HG03558 (cell line): ENCODE measurements around the gene ZNF611.
"Not testable (repeated sequence)": the region's sequence is repeated elsewhere in the genome, so short reads cannot be mapped to it uniquely, and the experiment has no call there.

Experiments
- ATAC-seq: cut with Tn5 transposase; IDR thresholded peaks from one replicate; pipeline ENCODE4 v1.9.1; 2021; ENCODE audit warnings: moderate number of reproducible peaks; ENCODE audit not compliant: unreplicated experiment; ENCODE audit errors: extremely low read depth

Gene ZNF611

GRCh38 chr19:52734893-52735661, at the start of gene ZNF611:
Gene ZNF611, minus strand, starts transcription at chr19:52735044. Its CDS starts 19,150 bp downstream, at chr19:52715894.
- no peak for ATAC-seq

GRCh38 chr19:52782864-52783263, 48.0 kb upstream of the ZNF611 start:
- not testable (repeated sequence) for ATAC-seq

GRCh38 chr19:52778811-52779210, 44.0 kb upstream of the ZNF611 start:
- ATAC-seq: no peak

GRCh38 chr19:52756447-52756846, 21.6 kb upstream of the ZNF611 start:
- ATAC-seq: not testable (repeated sequence)

- no peak for ATAC-seq
Measured at GRCh38 chr19:52749780-52750179, 14.9 kb upstream of the ZNF611 start.

GRCh38 chr19:52748336-52748950, 13.6 kb upstream of the ZNF611 start:
- no peak for ATAC-seq

GRCh38 chr19:52745919-52746318, 11.1 kb upstream of the ZNF611 start:
- ATAC-seq: not testable (repeated sequence)

- no peak for ATAC-seq
Measured at GRCh38 chr19:52743091-52743490, 8.2 kb upstream of the ZNF611 start.

- ATAC-seq: no peak
Measured at GRCh38 chr19:52742516-52742915, 7.7 kb upstream of the ZNF611 start.

- ATAC-seq: no peak
Measured at GRCh38 chr19:52741951-52742485, 7.2 kb upstream of the ZNF611 start.

GRCh38 chr19:52741371-52741770, 6.5 kb upstream of the ZNF611 start:
- not testable (repeated sequence) for ATAC-seq

- no peak for ATAC-seq
Measured at GRCh38 chr19:52739576-52739975, 4.7 kb upstream of the ZNF611 start.

GRCh38 chr19:52735734-52736133, 890 bp upstream of the ZNF611 start:
- ATAC-seq: no peak

GRCh38 chr19:52734331-52734892, 432 bp downstream of the ZNF611 start:
- ATAC-seq: no peak

GRCh38 chr19:52726051-52726450, 8.8 kb downstream of the ZNF611 start:
- ATAC-seq: not testable (repeated sequence)

- ATAC-seq: no peak
Measured at GRCh38 chr19:52725528-52725961, 9.3 kb downstream of the ZNF611 start.

GRCh38 chr19:52724701-52725514, 9.9 kb downstream of the ZNF611 start:
- ATAC-seq: no peak

GRCh38 chr19:52723907-52724598, 10.8 kb downstream of the ZNF611 start:
- not testable (repeated sequence) for ATAC-seq

- no peak for ATAC-seq
Measured at GRCh38 chr19:52722062-52723003, 12.5 kb downstream of the ZNF611 start.
